Erythroblast (primary cell): ENCODE measurements around the gene GNG2.

Source experiments
- GATA1 ChIP-seq: IDR thresholded peaks from 2 replicates; pipeline ENCODE4 v1.6.1; 2011; ENCODE audit warnings: low read depth, mild to moderate bottlenecking, control low read depth, low read length, moderate library complexity
- POLR2A ChIP-seq: IDR thresholded peaks from 2 replicates; pipeline ENCODE4 v1.6.1; 2011; ENCODE audit warnings: mild to moderate bottlenecking, low read length

GRCh38 chr14:51929166-51929565 lies 68.8 kb downstream of the GNG2 start:
- no peak for TF ChIP-seq POLR2A
- no peak for TF ChIP-seq GATA1
